Panc1 (cell line): ENCODE results near the gene PNKD. TPM values are rescaled to one million over a fixed set of nuclear protein-coding genes. Genes with fewer than 3 reads are reported as not detected.

Source experiments
- ATAC-seq: fragments of 200-7000 bp; cut with Tn5 transposase; 2 replicates; pipeline ENCODE4 v1.9.1; 2020; ENCODE audit warnings: mild to moderate bottlenecking, moderate library complexity
- BruUV-seq: library from RNA; stranded (reverse); fragments of 400-500 nt; replicated peaks from 2 replicates; lab custom pipeline; 2021; lab: Mats Ljungman, UMichigan
- CTCF ChIA-PET: fragments of 300-600 bp; sonication (Branson Sonifier 250); formaldehyde crosslinking; loops from one replicate; lab custom pipeline; 2022; ENCODE audit warnings: antibody characterized with exemption; lab: Charles Lee
- POLR2A ChIA-PET: fragments of 300-600 bp; sonication (Branson Sonifier 250); formaldehyde crosslinking; loops from one replicate; lab custom pipeline; 2022; ENCODE audit warnings: antibody characterized with exemption; lab: Charles Lee
- DNase-seq: peaks from one replicate; pipeline ENCODE4 v3.0.0-alpha.2; 2010; ENCODE audit warnings: low read depth, low spot score
- H3K27ac ChIP-seq: 2 replicates; pipeline ENCODE4 v1.5.1; 2011; ENCODE audit warnings: mild to moderate bottlenecking, low read length, inconsistent platforms
- H3K27me3 ChIP-seq: fragments of 200-500 bp; sonication (Bioruptor generic); 2 replicates; pipeline ENCODE4 v1.6.0; 2014; ENCODE audit warnings: low read length, inconsistent platforms; ENCODE audit not compliant: control insufficient read depth, insufficient read depth
- H3K36me3 ChIP-seq: fragments of 200-500 bp; sonication (Bioruptor generic); 2 replicates; pipeline ENCODE4 v1.5.1; 2014; ENCODE audit warnings: inconsistent platforms, mild to moderate bottlenecking, low read length, moderate library complexity; ENCODE audit not compliant: control insufficient read depth, insufficient read depth
- H3K4me1 ChIP-seq: 2 replicates; pipeline ENCODE4 v1.5.1; 2011; ENCODE audit warnings: inconsistent platforms, mild to moderate bottlenecking, low read length, moderate library complexity; ENCODE audit not compliant: control insufficient read depth, insufficient read depth
- H3K4me3 ChIP-seq, 2 experiments: 2 replicates each; pipeline ENCODE4 v1.5.1; 2011 to 2012; ENCODE audit warnings: low read depth in 2 of 2, low read length in 2 of 2, mild to moderate bottlenecking in 2 of 2, inconsistent platforms in 1 of 2, moderate library complexity in 1 of 2
- H3K9me3 ChIP-seq: fragments of 200-500 bp; sonication (Bioruptor generic); 2 replicates; pipeline ENCODE4 v1.5.1; 2014; ENCODE audit warnings: low read depth, mild to moderate bottlenecking, inconsistent platforms, low read length, moderate library complexity; ENCODE audit not compliant: control insufficient read depth, insufficient read depth
- CTCF ChIP-seq: fragments of 450-650 bp; IDR thresholded peaks from 2 replicates; pipeline ENCODE4 v1.5.1; 2017; ENCODE audit warnings: mild to moderate bottlenecking
- POLR2AphosphoS5 ChIP-seq: IDR thresholded peaks from 2 replicates; pipeline ENCODE4 v1.6.1; 2012; ENCODE audit warnings: mild to moderate bottlenecking, low read depth, low read length, moderate library complexity
- SIN3A ChIP-seq: IDR thresholded peaks from 2 replicates; pipeline ENCODE4 v1.6.1; 2012; ENCODE audit warnings: low read depth, mild to moderate bottlenecking, low read length, moderate library complexity, borderline replicate concordance; ENCODE audit not compliant: insufficient read depth
- TCF7L2 ChIP-seq: IDR thresholded peaks from 2 replicates; pipeline ENCODE4 v1.6.1; 2011; ENCODE audit warnings: mild to moderate bottlenecking, low read depth, low read length, inconsistent platforms
- in situ Hi-C: cut with HindIII; loops from 2 replicates; pipeline ENCODE4 v1.10.0; 2016; ENCODE audit warnings: low sequenced_read_pairs, low pct_unique_long_range_greater_than_20kb
- intact Hi-C: fragments of 100-400 bp; cut with micrococcal nuclease; formaldehyde crosslinking; loops from one replicate; pipeline ENCODE4 v1.10.0; 2022; ENCODE audit not compliant: unreplicated experiment
- total RNA-seq: library from RNA; stranded (reverse); gene quantifications from one replicate; pipeline ENCODE4 v1.2.1, GENCODE V29; 2021; ENCODE audit not compliant: unreplicated experiment
- TF ChIP-seq, protein P1 (sequence below), 2 experiments: IDR thresholded peaks; 2 replicates each; pipeline ENCODE4 v1.6.1; 2011 to 2012; ENCODE audit warnings: low read depth in 2 of 2, control low read depth in 1 of 2, low read length in 1 of 2, mild to moderate bottlenecking in 1 of 2, moderate library complexity in 1 of 2; ENCODE audit not compliant: insufficient read depth in 1 of 2

Gene PNKD
- total RNA-seq, 1 experiment from 2014 or later, result 49.0 TPM

DNA sequence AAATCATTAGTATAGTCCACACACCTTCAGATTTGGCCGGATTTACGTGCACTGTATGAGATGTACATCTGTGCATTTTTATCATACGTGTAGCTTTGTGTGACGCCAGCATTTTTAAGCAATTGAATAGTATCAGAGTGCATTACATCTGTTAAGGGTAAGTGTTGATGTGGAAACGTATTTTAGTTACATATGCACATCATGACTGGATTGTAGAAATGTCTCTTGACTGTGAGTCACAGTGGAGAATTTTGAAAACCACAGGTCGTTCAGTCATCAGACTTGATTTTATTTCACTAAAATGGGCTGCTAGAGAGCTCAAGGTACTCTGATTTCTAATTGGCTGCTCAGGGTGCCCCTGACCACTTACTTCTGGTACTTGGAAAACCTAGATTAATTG, 14.9 kb upstream of the PNKD start:
- ATAC-seq (no peak), DNase-seq (no peak)
- in situ Hi-C loops, result no loop called here
- Histone ChIP-seq H3K27ac (no peak overlapping the region), H3K27me3 (no peaks in the 10 kb centered on the region), H3K4me1 (no peaks in the 10 kb centered on the region), H3K9me3 (no peaks in the 10 kb centered on the region), H3K4me3 (no peak overlapping the region), H3K36me3 (peaks cover 23% of the 10 kb centered on the region)
- CTCF ChIA-PET, result no interaction called here
- TF ChIP-seq CTCF (no peak), POLR2AphosphoS5 (no peak), SIN3A (no peak), TCF7L2 (no peak)
- TF ChIP-seq, protein P1, sequence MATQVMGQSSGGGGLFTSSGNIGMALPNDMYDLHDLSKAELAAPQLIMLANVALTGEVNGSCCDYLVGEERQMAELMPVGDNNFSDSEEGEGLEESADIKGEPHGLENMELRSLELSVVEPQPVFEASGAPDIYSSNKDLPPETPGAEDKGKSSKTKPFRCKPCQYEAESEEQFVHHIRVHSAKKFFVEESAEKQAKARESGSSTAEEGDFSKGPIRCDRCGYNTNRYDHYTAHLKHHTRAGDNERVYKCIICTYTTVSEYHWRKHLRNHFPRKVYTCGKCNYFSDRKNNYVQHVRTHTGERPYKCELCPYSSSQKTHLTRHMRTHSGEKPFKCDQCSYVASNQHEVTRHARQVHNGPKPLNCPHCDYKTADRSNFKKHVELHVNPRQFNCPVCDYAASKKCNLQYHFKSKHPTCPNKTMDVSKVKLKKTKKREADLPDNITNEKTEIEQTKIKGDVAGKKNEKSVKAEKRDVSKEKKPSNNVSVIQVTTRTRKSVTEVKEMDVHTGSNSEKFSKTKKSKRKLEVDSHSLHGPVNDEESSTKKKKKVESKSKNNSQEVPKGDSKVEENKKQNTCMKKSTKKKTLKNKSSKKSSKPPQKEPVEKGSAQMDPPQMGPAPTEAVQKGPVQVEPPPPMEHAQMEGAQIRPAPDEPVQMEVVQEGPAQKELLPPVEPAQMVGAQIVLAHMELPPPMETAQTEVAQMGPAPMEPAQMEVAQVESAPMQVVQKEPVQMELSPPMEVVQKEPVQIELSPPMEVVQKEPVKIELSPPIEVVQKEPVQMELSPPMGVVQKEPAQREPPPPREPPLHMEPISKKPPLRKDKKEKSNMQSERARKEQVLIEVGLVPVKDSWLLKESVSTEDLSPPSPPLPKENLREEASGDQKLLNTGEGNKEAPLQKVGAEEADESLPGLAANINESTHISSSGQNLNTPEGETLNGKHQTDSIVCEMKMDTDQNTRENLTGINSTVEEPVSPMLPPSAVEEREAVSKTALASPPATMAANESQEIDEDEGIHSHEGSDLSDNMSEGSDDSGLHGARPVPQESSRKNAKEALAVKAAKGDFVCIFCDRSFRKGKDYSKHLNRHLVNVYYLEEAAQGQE (IDR thresholded peaks at IDR 0.05; ENCODE audit: insufficient read depth in 1 of 2, low read depth in 2 of 2, low read length in 1 of 2), result no peak
- intact Hi-C loops, result no loop called here
- no TSS peak for BruUV-seq
- POLR2A ChIA-PET, result no interaction called here

- ATAC-seq, result no peak
Measured at GRCh38 chr2:218256612-218257350, 13.5 kb upstream of the PNKD start.

More at GRCh38 chr2:218256612-218257350, 13.5 kb upstream of the PNKD start:
- CTCF ChIA-PET, result no interaction called here
- peaks cover 23% of the 10 kb centered on the region for H3K36me3 ChIP-seq
- no TSS peak for BruUV-seq
- H3K4me1 ChIP-seq, result peaks cover 3% of the 10 kb centered on the region; the same call in 1 of the 2 replicates
- POLR2A ChIA-PET, result no interaction called here
- no peak for DNase-seq
- no peak overlapping the region for H3K4me3 ChIP-seq
- TF ChIP-seq TCF7L2 (no peak), SIN3A (no peak), POLR2AphosphoS5 (no peak), CTCF (no peak)
- TF ChIP-seq, protein P1 (IDR thresholded peaks at IDR 0.05; ENCODE audit: insufficient read depth in 1 of 2, low read depth in 2 of 2, low read length in 1 of 2), result no peak
- in situ Hi-C loops, result no loop called here
- intact Hi-C loops, result no loop called here
- H3K27ac ChIP-seq, result no peak overlapping the region
- H3K9me3 ChIP-seq, result no peaks in the 10 kb centered on the region
- no peaks in the 10 kb centered on the region for H3K27me3 ChIP-seq
